ENCODE results near the gene ACTN3.

ACTN3 gene

GRCh38 chr11:66545701-66546367 is 869 bp upstream of the ACTN3 start, which contains the start of gene ZDHHC24:
TSS of gene ZDHHC24 (minus strand) at chr11:66546048. CDS start at chr11:66546003, 45 bp downstream.
- peak; percentile 98 for DNase-seq

- no peak for DNase-seq
These were observed 411 bp downstream of the ACTN3 start for GRCh38 chr11:66546966-66547661.

- DNase-seq, result no peak
These were observed 933 bp downstream of the ACTN3 start for GRCh38 chr11:66547662-66548009.

- DNase-seq, result no peak
These were observed 1.3 kb downstream of the ACTN3 start for GRCh38 chr11:66548041-66548440.

GRCh38 chr11:66548774-66549630 is 2.3 kb downstream of the ACTN3 start:
- no peak for DNase-seq

- DNase-seq, result no peak
These were observed 3.0 kb downstream of the ACTN3 start for GRCh38 chr11:66549696-66550095.

GRCh38 chr11:66550887-66551286 is 4.2 kb downstream of the ACTN3 start:
- no peak for DNase-seq

- DNase-seq, result no peak
These were observed 7.9 kb downstream of the ACTN3 start for GRCh38 chr11:66554602-66555001.

- DNase-seq, result no peak
These were observed 8.7 kb downstream of the ACTN3 start for GRCh38 chr11:66555416-66555815.

GRCh38 chr11:66556086-66556485 is 9.4 kb downstream of the ACTN3 start:
- no peak for DNase-seq

GRCh38 chr11:66557733-66558326 is 11.1 kb downstream of the ACTN3 start:
- no peak for DNase-seq

- peak; percentile 62 for DNase-seq
These were observed 12.6 kb downstream of the ACTN3 start for GRCh38 chr11:66559142-66559865.

- no peak for DNase-seq
These were observed 13.4 kb downstream of the ACTN3 start for GRCh38 chr11:66559866-66560676.

- DNase-seq, result no peak
These were observed 14.7 kb downstream of the ACTN3 start for GRCh38 chr11:66561178-66561974.

GRCh38 chr11:66561975-66562248 is 15.2 kb downstream of the ACTN3 start:
- DNase-seq, result no peak

- DNase-seq, result no peak
These were observed 15.6 kb downstream of the ACTN3 start for GRCh38 chr11:66562275-66562674.

GRCh38 chr11:66562907-66563583 is 16.3 kb downstream of the ACTN3 start:
- DNase-seq, result no peak

- no peak for DNase-seq
These were observed 17.1 kb downstream of the ACTN3 start for GRCh38 chr11:66563832-66564231.

- DNase-seq, result no peak
These were observed 17.8 kb downstream of the ACTN3 start for GRCh38 chr11:66564538-66564937.

- DNase-seq, result no peak
These were observed 18.3 kb downstream of the ACTN3 start for GRCh38 chr11:66564984-66565383.
